DMS153 treated with DMSO at 0.1 percent for 48 hours (cell line): ENCODE measurements around the gene GNL3.

Experiments used
- DNase-seq: peaks from one replicate; lab custom pipeline; 2025; ENCODE audit not compliant: unreplicated experiment; lab: John Stamatoyannopoulos, UW

Gene GNL3

GRCh38 chr3:52688266-52688665 is 2.4 kb downstream of the GNL3 start:
- no peak for DNase-seq

- DNase-seq = no peak
Measured at GRCh38 chr3:52689151-52689550, 3.3 kb downstream of the GNL3 start.

- DNase-seq = no peak
Measured at GRCh38 chr3:52690560-52690959, 4.7 kb downstream of the GNL3 start.

- DNase-seq = no peak
Measured at GRCh38 chr3:52693071-52693470, 7.2 kb downstream of the GNL3 start.

GRCh38 chr3:52694528-52695189 is 8.8 kb downstream of the GNL3 start:
- no peak for DNase-seq

GRCh38 chr3:52695798-52696671 is 10.2 kb downstream of the GNL3 start:
- no peak for DNase-seq

- DNase-seq = no peak
Measured at GRCh38 chr3:52696830-52697631, 11.2 kb downstream of the GNL3 start.

- no peak for DNase-seq
Measured at GRCh38 chr3:52697632-52697965, 11.8 kb downstream of the GNL3 start.

GRCh38 chr3:52703341-52703740 is 17.5 kb downstream of the GNL3 start:
- no peak for DNase-seq

GRCh38 chr3:52704611-52705437 is 19.0 kb downstream of the GNL3 start:
- no peak for DNase-seq

- DNase-seq = no peak
Measured at GRCh38 chr3:52705438-52705687, 19.5 kb downstream of the GNL3 start.

- DNase-seq = peak; percentile 46
Measured at GRCh38 chr3:52705688-52706686, 20.2 kb downstream of the GNL3 start, which contains the start of the genes GLT8D1 and SPCS1. Gene GLT8D1, minus strand, starts transcription at chr3:52705791. Its CDS starts 5,331 bp downstream, at chr3:52700460. Gene SPCS1, plus strand, starts transcription at chr3:52706106. Its CDS starts 141 bp downstream, at chr3:52706247.

GRCh38 chr3:52707585-52707984 is 21.8 kb downstream of the GNL3 start:
- no peak for DNase-seq

GRCh38 chr3:52710512-52710911 is 24.7 kb downstream of the GNL3 start:
- no peak for DNase-seq

GRCh38 chr3:52712291-52713212 is 26.7 kb downstream of the GNL3 start:
- no peak for DNase-seq

- no peak for DNase-seq
Measured at GRCh38 chr3:52714335-52715302, 28.8 kb downstream of the GNL3 start.

GRCh38 chr3:52715714-52716305 is 30.0 kb downstream of the GNL3 start:
- DNase-seq = no peak
